Renal cortical epithelial cell (primary cell): ENCODE data around the gene ZNF764. TPM values are rescaled to one million over a fixed set of nuclear protein-coding genes. Genes with fewer than 3 reads are reported as not detected.
"Not testable (repeated sequence)": the region's sequence is repeated elsewhere in the genome, so short reads cannot be mapped to it uniquely, and the experiment has no call there.

ENCODE experiments used
- DNase-seq: peaks from one replicate; pipeline ENCODE4 v3.0.0-alpha.2; 2011; ENCODE audit warnings: low read depth
- total RNA-seq: library from RNA; depleted of rRNA; stranded (reverse); fragments of >200 nt; gene quantifications from 2 replicates; pipeline ENCODE4 v1.2.3, GENCODE V29; 2014

Gene ZNF764
- total RNA-seq, 1 donor from 2014 or later, result 6.9 TPM

DNA sequence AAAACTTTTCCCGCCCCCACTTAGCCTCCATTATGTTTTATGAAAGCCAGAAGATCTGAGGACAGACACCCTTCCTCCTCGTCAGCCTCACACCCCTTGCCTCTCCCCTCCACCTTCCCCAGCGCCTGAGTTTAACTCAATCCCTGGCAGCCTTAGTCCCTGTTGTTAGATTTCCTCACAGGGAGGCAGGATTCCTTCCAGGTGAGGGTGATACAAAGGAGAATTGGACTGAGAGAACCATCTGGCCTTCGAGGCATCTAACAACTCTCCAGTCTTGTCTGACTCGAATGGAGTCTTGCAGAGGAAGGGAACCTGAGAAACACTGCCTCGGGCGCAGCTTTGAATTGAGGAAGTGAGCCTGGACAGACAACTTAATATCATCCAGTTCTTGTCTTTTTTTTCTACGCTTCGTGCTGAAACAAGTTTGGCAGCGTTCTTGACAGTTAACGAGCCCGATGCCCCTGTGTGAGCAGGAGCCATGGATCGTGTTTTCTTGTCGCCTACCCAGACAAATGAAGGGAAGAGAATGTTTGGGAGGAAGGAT, 30.5 kb downstream of the ZNF764 start:
- DNase-seq, result peak; percentile 20

GRCh38 chr16:30526823-30527634, 31.1 kb downstream of the ZNF764 start:
- peak; percentile 88 for DNase-seq

DNA sequence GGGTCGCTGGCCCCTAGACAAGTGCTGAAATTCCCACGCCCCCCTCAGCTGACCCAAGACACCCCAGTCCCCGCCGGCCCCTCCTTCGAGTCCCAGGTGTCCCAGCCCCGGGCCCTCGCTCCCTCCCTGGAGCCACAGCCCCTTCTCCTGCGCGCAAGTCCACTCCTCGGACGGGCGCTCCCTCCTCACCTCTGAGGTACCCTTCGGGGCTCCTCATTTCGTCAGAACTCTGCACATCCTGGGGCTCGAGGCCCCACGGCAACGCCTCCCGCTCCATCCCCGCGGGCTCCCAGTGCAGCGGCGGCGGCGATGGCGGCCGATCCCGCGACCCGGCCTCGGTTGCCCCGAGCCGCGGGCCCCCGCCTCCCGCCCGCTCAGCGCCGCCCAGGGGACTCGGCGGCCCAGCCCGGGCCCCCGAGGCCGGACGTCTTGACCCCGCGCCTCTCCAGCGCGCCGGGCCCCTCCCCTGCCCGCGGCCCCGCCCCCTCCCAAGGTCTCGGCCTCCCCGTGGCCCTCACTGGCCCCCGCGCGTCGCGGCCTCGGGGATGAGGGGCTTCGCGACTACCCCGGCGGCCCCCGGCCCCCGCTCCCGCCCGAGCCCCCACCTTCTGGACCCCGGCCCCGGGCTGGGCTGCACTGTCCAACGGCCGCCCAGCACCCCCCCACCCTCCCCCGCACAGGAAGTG, 31.9 kb downstream of the ZNF764 start, which contains the start of gene ZNF768:
ZNF768 (minus strand) TSS at position 430 of the 686 bp plus-strand sequence; CDS start at position 277, 153 bp downstream.
- no peak for DNase-seq

DNA sequence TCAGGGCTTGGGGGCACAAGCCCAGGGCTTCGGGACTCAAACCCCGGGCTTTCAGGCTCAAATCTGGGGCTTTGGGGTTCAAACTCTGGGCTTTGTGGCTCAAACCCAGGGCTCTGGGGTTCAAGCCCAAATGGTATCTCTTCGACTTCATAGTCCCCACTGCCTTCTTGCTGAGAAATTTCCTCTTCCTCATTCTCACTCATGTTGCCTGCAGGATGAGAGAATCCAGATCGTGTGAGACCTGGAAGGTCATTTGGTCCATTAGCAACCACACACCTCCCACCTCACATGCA, 32.4 kb downstream of the ZNF764 start:
- DNase-seq, result peak; percentile 20

GRCh38 chr16:30524575-30525568, 33.3 kb downstream of the ZNF764 start:
- no peak for DNase-seq

DNA sequence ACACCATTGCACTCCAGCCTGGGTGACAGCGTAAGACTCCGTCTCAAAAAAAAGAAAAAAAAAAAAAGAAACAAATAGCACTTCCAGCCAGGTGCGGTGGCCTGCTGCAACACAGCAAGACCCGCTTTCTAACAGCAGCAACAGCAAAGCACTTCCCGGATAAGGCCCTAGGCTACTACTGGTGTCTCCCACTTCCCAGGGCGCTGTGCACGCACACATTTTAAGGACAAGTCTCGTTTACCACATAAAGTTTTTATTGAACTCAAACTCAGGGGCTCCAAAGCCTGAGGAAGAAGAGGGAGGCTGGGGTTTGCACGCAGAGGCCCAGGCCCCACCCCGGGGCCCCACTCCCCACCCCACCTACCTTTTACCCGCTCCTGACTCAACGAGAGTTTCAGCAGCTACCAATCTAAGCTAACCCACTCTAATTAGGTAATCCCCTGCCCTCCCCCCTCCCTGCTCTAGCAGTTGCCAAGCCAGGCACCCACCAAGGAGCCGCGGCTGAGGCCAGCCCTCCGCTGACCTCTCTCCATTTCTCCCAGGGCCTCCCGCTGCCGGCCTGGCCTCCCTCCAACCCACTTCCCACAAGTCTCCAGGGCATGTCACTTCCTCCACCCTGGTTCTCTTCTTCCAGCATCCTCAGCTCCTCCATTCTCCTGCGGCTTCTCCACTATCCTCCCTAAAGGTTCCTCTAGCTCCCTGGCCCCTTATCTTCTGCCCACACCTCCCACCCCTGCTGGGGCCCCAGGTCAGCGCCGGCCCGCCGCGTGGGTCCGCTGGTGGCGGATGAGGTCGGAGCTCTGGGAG, 34.2 kb downstream of the ZNF764 start:
- DNase-seq, result no peak

DNA sequence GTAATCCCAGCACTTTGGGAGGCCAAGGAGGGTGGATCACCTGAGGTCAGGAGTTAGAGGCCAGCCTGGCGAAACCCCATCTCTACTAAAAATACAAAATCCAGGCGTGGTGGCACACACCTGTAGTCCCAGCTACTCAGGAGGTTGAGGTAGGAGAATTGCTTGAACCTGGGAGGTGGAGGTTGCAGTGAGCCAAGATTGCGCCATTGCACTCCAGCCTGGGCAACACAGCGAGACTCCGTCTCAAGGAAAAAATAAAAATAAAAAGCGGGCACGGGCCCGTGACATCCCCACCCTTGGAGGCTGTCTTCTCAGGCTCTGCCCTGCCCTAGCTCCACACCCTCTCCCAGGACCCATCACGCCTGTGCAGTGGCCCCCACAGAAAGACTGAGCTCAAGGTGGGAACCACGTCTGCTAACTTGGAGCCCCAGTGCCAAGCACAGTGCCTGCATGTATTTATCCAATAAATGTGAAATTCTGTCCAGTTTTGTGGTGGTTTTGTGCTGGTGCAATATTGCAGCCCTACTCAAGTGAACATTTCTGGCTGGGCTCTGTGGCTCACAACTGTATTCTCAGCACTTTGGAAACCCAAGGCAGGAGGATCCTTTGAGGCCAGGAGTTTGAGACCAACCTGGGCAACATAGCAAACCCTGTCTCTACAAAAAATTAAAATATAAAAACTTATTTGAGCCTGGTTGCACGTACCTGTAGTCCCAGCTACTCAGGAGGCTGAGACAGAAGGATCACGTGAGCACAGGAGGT, 35.3 kb downstream of the ZNF764 start:
- not testable (repeated sequence) for DNase-seq

- DNase-seq, result peak; percentile 90
Observed at GRCh38 chr16:30521873-30522641, 36.1 kb downstream of the ZNF764 start.

- DNase-seq, result no peak
Observed at GRCh38 chr16:30521476-30521872, 36.7 kb downstream of the ZNF764 start.

GRCh38 chr16:30519120-30520049, 38.8 kb downstream of the ZNF764 start:
- DNase-seq, result no peak

GRCh38 chr16:30518552-30518951, 39.6 kb downstream of the ZNF764 start:
- DNase-seq, result no peak

DNA sequence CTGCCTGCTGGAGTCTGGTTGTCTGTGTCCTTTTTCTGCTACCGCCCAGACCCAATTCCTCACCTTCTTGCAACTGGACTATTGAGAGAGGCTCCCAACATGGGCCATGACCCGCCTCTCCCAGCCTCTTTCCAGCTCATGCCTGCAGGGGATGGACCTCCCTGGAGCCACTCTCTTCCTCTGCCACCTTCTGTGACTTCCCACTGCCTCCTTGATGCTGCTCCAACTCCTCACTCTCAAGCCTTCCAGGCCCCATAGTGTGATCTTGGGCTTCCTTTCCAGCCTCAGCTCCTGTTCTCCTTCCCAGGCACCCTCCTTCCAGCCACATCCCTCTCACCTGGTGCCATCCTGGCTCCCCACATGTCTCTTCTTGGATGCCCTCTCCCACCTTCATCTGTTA, 42.9 kb downstream of the ZNF764 start:
- no peak for DNase-seq

DNA sequence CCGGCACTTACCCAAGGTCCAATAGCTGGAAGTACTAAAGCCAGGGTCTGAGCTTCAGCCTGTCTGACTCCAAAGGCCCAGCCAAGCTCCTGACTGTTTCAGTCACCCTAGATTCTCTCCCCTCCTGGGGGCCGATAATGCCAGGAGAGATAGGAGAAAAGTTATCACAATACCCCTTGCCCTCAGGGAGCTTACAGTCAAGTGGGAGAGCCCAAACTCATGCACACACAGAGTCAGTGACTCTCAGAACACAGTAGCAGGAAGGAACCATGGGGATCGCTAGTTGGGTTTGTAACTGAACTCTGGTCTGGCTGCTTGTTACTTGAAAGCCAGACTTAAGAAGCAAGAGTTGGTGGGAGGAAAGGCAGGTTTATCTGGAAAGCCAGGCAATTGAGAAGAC, 46.7 kb downstream of the ZNF764 start:
- no peak for DNase-seq

DNA sequence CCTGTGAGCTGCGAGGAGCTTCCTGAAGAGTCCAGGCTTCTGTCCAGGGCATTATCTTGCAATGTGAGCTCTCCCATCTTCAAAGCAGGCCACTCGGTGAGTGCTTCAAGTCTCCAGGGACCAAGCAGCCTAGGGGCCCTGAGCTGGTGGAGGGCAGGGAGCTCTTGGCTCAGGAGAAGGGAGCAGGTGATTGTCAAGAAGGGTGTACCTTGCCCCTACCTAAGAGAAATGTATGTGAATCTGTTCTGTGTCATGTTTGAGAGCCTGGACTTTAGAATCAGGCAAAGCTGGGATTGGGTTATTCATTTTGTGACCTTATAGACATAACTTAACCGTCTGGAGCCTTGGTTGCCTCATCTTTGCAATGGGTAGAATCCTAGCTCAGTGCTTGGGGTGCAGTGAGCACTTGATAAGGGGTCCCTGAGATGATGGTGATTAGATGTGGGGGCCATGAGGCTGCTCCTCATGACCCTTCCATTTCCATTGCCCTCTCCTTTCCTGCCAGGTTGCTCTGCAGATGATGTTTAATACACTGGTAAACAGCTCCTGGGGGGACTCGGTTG, 47.7 kb downstream of the ZNF764 start:
- no peak for DNase-seq

DNA sequence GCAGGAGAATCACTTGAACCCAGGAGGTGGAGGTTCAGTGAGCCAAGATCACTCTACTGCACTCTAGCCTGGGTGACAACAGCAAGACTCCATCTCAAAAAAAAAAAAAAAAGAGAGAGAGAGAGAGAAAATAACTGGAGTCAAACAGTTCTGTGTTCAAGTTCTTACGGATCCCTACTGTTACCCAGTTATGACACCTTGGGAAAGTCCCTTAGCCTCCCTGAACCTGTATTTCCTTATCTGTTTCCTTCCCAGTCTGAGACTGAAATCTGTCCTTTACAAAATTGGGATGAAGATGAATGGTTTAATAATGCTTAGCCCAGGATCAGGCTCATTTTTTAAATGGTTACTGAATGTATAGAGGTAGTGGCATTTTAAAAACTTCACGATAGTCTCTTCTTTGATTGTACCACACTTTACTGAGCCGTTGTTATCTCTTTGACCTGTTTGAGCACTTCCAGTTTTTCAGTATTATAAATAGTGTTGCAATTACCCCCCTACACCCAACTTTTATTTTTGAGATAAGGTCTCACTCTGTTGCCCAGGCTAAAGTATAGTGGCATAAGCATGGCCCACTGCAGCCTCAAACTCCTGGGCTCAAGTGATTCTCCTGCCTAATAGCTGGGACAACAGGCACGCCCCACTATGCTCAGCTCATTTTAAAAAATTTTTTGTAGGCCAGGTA, 49.0 kb downstream of the ZNF764 start:
- DNase-seq, result no peak
